Gastrocnemius medialis (tissue), 4 donors: Measurements from ENCODE around the gene GALNT2. TPM values are rescaled to one million over a fixed set of nuclear protein-coding genes. Genes with fewer than 3 reads are reported as not detected.

Experiments
- ATAC-seq, 2 donors: fragments of 150-250 bp; one replicate each; pipeline ENCODE4 v1.9.1; 2016
- DNase-seq, 2 donors: peaks; one replicate each; pipeline ENCODE4 v3.0.0-alpha.2; 2019
- H3K27ac ChIP-seq, 4 donors: fragments of 200-600 bp; sonication (generic); 1 replicate in 1 of 4; 2 replicates in 3 of 4; pipeline ENCODE4 v1.5.1; 2016 to 2018; ENCODE audit warnings: mild to moderate bottlenecking in 2 of 4, moderate library complexity in 1 of 4
- H3K27me3 ChIP-seq, 3 donors: fragments of 200-600 bp; sonication (generic) in 2 of 3; 1 replicate in 1 of 3; 2 replicates in 2 of 3; pipeline versions ENCODE4 v1.5.1 to v1.6.0; 2016 to 2019; ENCODE audit warnings: mild to moderate bottlenecking in 1 of 3, moderate library complexity in 1 of 3
- H3K36me3 ChIP-seq, 2 donors: fragments of 200-600 bp; sonication (generic) in 1 of 2; one replicate each; pipeline ENCODE4 v1.5.1; 2017 to 2018
- H3K4me1 ChIP-seq, 2 donors: fragments of 200-600 bp; sonication (generic) in 1 of 2; one replicate each; pipeline ENCODE4 v1.5.1; 2016 to 2017; ENCODE audit warnings: mild to moderate bottlenecking in 2 of 2
- H3K4me3 ChIP-seq, 4 donors: fragments of 200-600 bp; sonication (generic) in 3 of 4; 1 replicate in 1 of 4; 2 replicates in 3 of 4; pipeline ENCODE4 v1.5.1; 2016 to 2019; ENCODE audit warnings: mild to moderate bottlenecking in 2 of 4
- H3K9me3 ChIP-seq, 3 donors: fragments of 200-600 bp; sonication (generic) in 2 of 3; 1 replicate in 1 of 3; 2 replicates in 2 of 3; pipeline ENCODE4 v1.5.1; 2016 to 2019
- CTCF ChIP-seq, 5 experiments: fragments of 450-650 bp in 3 of 5; fragments of 200-600 bp in 2 of 5; sonication (generic) in 2 of 5; IDR thresholded peaks in 4 of 5; conservative IDR thresholded peaks in 1 of 5; 1 replicate in 4 of 5; 2 replicates in 1 of 5; pipeline ENCODE4 v1.5.1; 2016 to 2019; ENCODE audit warnings: antibody characterized with exemption in 5 of 5, mild to moderate bottlenecking in 3 of 5, moderate library complexity in 3 of 5
- POLR2A ChIP-seq, 2 donors: fragments of 450-650 bp; IDR thresholded peaks; one replicate each; pipeline ENCODE4 v1.6.1; 2017; ENCODE audit warnings: antibody characterized with exemption in 2 of 2, mild to moderate bottlenecking in 2 of 2, moderate library complexity in 2 of 2
- in situ Hi-C, 4 donors: fragments of 200-750 bp; cut with MboI; loops; one replicate each; pipeline versions ENCODE4 v1.15.0 to v1.8.0; 2017; ENCODE audit warnings: low sequenced_read_pairs in 4 of 4
- intact Hi-C: fragments of 100-400 bp; cut with DNase I; formaldehyde crosslinking; loops from one replicate; pipeline ENCODE4 v1.15.1; 2023; ENCODE audit warnings: low total_unique reads
- total RNA-seq, 4 donors: library from RNA; depleted of rRNA; stranded (reverse); fragments of >200 nt; gene quantifications; one replicate each; pipeline versions ENCODE4 v1.1.0 to v1.2.3, GENCODE V29; 2016

Gene GALNT2
- total RNA-seq, 4 donors from 2014 or later: 73.7 to 106 (median 78.3) TPM

- ATAC-seq (peak in 1 of 2 donors; percentile 28), DNase-seq (no peak)
- Histone ChIP-seq H3K4me3 (no peak overlapping the region), H3K4me1 (peaks cover 39 to 44% of the 10 kb centered on the region in 2 donors), H3K36me3 (no peaks in the 10 kb centered on the region), H3K27me3 (no peaks in the 10 kb centered on the region), H3K27ac (peak overlapping the region in 1 of 4 donors; percentile 34), H3K9me3 (no peaks in the 10 kb centered on the region)
- intact Hi-C loops: loop anchor here (5.0 kb wide), 1 partner anchor 74 kb away; no protein-coding TSS in a partner anchor
- TF ChIP-seq CTCF (IDR thresholded peaks at IDR 0.05 in 4 of 5, conservative IDR thresholded peaks at IDR 0.05 in 1 of 5) (no peak), POLR2A (IDR thresholded peaks at IDR 0.05) (no peak)
- in situ Hi-C loops: no loop called here
Observed at GRCh38 chr1:230228236-230228897, 161.3 kb downstream of the GALNT2 start.

- in situ Hi-C loops (no loop called here), intact Hi-C loops (loop anchor here (2.0 kb wide), 1 partner anchor 21 kb away; no protein-coding TSS in a partner anchor)
- ATAC-seq: peak; percentile 28 to 29
- peak overlapping the region; percentile 16 to 52 (median 37) for H3K27ac ChIP-seq
- H3K4me3 ChIP-seq: no peak overlapping the region
- no peaks in the 10 kb centered on the region for H3K36me3 ChIP-seq
- H3K4me1 ChIP-seq: peaks cover 31 to 35% of the 10 kb centered on the region in 2 donors
- TF ChIP-seq POLR2A (IDR thresholded peaks at IDR 0.05) (no peak), CTCF (IDR thresholded peaks at IDR 0.05 in 4 of 5, conservative IDR thresholded peaks at IDR 0.05 in 1 of 5) (no peak)
- no peaks in the 10 kb centered on the region for H3K27me3 ChIP-seq
- no peak for DNase-seq
- no peaks in the 10 kb centered on the region for H3K9me3 ChIP-seq
Observed at GRCh38 chr1:230230273-230230672, 163.2 kb downstream of the GALNT2 start.

GRCh38 chr1:230230948-230231773 is 164.1 kb downstream of the GALNT2 start:
- no peaks in the 10 kb centered on the region for H3K9me3 ChIP-seq
- H3K36me3 ChIP-seq: no peaks in the 10 kb centered on the region
- peaks cover 31 to 35% of the 10 kb centered on the region in 2 donors for H3K4me1 ChIP-seq
- ATAC-seq (no peak), DNase-seq (no peak)
- peak overlapping the region in 1 of 4 donors; percentile 7 for H3K4me3 ChIP-seq
- no peaks in the 10 kb centered on the region for H3K27me3 ChIP-seq
- in situ Hi-C loops: no loop called here
- intact Hi-C loops: loop anchor here (2.0 kb wide), 1 partner anchor 20 kb away; no protein-coding TSS in a partner anchor
- H3K27ac ChIP-seq: peak overlapping the region; percentile 38 to 52 (median 42)
- TF ChIP-seq CTCF (IDR thresholded peaks at IDR 0.05 in 4 of 5, conservative IDR thresholded peaks at IDR 0.05 in 1 of 5) (no peak), POLR2A (IDR thresholded peaks at IDR 0.05) (no peak)

GRCh38 chr1:230231774-230232145 is 164.7 kb downstream of the GALNT2 start:
- no peaks in the 10 kb centered on the region for H3K9me3 ChIP-seq
- H3K4me3 ChIP-seq: peak overlapping the region in 3 of 4 donors; percentile 7 to 15 (median 8)
- peaks cover 31 to 35% of the 10 kb centered on the region in 2 donors for H3K4me1 ChIP-seq
- no peaks in the 10 kb centered on the region for H3K36me3 ChIP-seq
- H3K27me3 ChIP-seq: no peaks in the 10 kb centered on the region
- intact Hi-C loops: loop anchor here (2.0 kb wide), 1 partner anchor 19 kb away; no protein-coding TSS in a partner anchor
- TF ChIP-seq CTCF (IDR thresholded peaks at IDR 0.05 in 4 of 5, conservative IDR thresholded peaks at IDR 0.05 in 1 of 5) (no peak), POLR2A (IDR thresholded peaks at IDR 0.05) (no peak)
- peak in 1 of 2 donors; percentile 63 for DNase-seq
- H3K27ac ChIP-seq: peak overlapping the region; percentile 30 to 52 (median 38)
- in situ Hi-C loops: no loop called here
- peak; percentile 76 to 83 for ATAC-seq
